ENCODE measurements around the gene RAB40C.
A peak's percentile ranks its signal among the peaks of the same experiment; 100 is the strongest.

The RAB40C gene

DNA sequence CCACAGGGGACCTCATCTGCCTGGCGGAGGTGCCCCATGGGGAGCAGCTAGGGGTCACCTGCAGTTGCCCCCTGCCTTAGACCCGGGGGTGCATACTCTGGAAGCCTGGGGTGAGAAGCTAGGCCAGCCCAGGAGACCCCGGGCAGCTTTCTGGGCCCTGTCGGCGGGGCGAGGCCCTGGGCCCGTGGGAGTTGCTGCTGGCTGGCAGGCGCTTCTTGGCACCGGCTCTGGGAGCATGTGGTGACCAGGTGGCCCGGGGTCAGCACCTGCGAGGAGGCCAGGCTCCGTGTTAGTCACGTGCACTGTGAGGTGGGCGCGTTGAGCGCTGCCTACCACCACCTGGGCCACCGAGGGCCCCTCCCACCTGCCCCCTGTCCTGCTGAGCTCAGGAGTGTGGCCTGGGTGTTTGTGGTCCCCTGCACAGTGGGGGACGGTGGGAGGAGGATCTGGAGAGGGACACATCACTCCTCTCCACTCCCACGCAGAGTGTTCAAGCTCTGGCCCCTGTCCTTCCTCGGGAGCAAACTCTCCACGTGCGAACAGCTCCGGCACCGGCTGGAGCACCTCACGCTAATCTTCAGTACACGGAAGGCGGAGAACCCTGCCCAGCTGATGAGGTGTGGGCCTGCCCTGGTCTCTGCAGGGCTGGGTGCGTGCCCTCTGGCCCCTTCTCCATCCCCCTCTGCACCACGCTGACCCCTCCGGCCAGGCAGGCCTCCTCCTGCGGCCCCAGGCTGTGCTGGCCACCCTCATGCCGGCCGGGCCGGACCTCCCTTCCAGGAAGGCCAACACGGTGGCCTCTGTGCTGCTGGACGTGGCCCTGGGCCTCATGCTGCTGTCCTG, 14.3 kb upstream of the RAB40C start:
- no peak for DNase-seq

DNA sequence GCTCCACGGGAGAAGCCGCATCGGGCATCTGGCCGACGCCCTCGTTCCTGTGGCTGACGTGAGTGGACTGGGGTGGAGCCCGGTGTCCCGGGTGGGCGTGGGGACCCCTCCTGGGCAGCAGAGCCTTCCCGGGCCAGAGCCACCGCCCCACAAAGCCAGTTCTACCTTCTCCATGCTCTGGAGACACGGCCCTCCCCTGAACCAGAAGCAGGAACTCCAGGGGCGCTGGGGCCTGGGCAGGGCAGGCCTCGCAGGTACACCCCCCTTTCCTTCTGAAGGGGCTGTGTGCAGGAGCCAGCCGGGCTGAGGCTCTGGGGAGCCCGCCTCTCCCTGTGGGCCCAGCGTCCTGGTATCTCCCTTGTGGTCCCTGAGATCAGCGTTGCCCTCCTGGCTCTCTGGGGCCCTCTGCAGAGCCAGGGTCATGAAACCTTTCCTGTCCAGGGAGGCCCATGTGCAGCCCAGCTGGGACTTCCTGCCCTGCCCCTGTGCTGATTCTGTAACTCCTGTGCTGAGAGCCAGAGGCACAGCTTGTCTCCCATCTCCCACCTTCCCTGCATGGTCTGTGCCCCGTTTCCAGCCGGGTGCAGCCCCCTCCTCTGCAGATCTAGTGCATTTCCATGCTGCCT, 13.6 kb upstream of the RAB40C start:
- no peak for DNase-seq

DNA sequence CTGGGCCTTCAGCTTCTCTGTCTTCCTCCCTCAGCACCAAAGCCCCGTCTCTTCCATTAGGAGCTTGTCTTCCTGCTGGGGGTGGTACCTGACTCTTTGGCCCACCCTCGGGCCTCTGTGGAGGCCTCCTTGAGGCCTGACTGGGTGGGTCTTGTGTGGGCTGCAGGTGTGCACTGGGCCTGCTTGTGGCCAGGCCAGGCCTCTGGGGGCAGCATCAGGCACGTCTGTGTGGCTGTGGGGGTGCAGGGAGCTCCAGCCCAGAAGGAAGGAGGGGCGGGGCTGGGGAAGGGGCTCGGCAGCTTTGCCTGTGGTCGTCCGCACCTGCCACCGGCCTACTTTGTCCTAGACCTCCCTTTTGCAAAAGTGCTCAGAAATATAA, 13.1 kb upstream of the RAB40C start:
- no peak for DNase-seq

DNA sequence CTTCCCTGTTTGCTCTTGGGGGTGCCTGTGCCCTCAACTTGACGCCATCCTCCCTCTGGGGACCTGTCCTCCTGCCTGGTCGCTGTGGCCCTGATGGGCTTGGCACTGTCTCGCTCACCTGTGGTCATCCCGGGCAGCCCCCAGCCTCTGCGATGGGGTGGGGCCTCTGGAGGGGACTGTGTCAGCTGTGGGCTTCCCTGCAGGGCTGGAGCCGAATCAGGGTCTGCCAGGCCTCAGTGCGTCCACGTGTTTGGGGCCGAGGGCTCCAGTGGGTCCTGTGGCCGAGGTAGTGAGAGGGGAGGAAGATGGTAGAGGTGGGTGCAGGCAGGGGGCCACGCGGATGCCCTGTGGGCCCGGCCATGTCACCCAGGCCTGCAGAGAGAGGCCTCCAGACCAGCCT, 12.1 kb upstream of the RAB40C start:
- no peak for DNase-seq

DNA sequence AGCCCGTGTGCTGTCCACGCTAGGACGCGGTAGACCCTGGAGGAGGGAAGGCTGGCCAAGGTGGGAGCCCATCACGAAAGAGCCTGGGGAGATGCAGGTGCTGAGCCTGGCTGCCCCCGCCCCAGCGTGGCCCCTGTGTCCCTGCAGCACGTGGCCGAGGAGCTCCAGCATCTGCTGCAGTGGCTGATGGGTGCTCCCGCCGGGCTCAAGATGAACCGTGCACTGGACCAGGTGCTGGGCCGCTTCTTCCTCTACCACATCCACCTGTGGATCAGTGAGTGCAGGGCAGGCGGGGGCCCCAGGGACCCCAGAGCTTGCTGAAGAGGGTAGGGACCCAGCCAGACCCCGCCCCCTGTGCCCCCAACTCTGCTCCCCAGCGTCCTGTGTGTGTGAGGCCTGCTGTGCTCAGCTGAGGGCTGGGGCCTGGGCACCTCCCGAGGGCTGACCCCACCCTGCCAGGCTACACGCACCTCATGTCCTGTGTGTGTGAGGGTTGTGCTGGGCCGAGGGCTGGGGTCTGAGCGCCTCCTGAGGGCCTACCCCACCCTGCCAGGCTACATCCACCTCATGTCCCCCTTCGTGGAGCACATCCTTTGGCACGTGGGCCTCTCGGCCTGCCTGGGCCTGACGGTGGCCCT, 11.5 kb upstream of the RAB40C start:
- no peak for DNase-seq

DNA sequence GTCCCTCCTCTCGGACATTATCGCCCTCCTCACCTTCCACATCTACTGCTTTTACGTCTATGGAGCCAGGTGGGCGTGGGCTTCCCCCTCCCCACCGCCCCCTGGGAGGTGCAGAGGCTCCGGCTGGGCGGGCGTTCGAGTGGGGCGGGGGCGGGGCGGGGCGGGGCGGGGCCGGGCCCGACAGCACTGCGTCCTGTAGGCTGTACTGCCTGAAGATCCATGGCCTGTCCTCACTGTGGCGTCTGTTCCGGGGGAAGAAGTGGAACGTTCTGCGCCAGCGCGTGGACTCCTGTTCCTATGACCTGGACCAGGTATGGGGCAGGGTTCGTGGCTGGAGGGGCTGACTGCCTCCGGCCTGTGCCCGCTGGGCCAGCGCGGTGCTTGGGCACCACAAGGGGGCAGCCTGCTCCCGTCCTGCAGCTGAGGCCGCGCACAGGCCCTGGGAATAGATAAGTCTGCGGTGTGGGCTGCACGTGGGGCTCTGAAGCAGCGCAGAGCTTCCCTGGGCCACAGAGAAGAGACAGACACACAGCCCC, 10.9 kb upstream of the RAB40C start:
- DNase-seq = peak in 1 of 2 experiments; percentile 31

DNA sequence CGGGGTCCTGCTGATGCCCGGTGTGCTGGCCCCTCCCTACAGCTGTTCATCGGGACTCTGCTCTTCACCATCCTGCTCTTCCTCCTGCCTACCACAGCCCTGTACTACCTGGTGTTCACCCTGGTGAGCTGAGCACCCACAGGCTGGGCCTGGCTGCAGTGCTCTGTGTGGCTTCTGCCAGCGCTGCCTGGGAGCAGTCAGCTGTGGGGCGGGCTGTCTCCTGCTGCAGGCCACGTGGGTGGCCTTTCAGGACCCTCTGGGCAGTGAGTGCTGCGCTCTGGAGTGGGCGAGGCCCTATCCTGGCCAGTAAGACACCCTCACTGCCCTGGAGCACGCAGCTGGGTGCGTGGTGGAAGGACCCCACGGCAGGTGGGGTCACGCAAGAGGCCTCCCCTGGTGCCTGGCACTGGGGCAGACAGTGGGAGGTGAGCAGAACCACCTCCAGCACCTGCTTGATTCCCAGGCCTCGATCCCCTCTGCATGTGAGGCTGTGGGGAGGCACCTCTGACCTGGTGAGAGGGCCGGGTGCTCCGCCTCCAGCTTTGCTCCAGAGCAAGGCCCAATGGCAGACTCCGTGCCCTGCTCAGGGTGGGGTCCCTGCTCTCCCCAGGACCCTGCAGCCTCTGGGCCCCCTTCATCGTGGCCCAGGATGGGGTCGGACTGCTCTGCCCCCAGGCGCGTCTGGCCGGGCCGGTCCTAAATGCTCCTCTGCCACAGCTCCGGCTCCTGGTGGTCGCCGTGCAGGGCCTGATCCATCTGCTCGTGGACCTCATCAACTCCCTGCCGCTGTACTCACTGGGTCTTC, 9.5 kb upstream of the RAB40C start:
- no peak for DNase-seq

DNA sequence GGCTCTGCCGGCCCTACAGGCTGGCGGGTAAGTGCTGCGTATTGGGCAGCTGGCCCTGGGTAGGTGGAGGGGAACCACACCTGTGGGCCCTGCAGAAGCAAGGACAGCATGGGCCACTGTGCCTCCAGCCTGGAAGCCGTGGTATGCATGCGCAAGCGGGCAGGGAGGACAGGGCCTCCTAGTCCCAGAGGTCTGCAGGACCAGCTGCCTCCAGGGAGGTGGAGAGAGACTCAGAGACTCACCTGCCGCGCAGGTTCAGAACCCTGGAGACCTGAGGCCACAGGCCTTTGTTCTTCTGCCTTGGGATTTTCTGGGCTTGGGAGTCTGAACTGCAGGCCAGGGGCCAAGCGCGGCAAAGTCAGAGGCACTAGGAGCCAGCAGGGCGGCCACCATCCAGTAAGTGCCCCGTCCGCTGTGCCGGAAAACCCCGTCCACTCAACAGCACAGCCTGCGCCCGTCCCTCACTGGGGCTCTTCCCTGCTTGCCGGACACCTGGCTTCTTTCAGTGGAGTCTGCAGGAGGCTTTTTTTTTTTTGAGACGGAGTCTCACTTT, 8.8 kb upstream of the RAB40C start:
- DNase-seq = no peak

DNA sequence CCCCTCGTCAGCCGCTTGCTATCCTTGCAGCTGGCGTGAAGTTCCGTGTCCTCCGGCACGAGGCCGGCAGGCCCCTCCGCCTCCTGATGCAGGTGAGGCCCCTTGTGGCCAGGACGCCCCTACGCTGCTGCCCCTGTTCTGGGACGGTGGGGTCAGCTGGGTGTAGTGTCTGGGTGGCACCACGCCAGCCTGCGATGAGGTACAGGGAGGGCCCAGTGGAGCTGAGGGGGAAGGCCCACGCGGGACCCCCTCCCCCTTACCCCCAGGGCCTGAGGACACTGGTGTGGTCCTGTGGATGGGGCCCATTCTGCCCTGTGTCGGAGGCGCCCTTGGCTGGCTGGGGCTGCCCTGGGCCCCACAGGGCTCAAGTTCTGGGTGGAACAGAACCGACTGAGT, 7.7 kb upstream of the RAB40C start:
- DNase-seq = no peak

DNA sequence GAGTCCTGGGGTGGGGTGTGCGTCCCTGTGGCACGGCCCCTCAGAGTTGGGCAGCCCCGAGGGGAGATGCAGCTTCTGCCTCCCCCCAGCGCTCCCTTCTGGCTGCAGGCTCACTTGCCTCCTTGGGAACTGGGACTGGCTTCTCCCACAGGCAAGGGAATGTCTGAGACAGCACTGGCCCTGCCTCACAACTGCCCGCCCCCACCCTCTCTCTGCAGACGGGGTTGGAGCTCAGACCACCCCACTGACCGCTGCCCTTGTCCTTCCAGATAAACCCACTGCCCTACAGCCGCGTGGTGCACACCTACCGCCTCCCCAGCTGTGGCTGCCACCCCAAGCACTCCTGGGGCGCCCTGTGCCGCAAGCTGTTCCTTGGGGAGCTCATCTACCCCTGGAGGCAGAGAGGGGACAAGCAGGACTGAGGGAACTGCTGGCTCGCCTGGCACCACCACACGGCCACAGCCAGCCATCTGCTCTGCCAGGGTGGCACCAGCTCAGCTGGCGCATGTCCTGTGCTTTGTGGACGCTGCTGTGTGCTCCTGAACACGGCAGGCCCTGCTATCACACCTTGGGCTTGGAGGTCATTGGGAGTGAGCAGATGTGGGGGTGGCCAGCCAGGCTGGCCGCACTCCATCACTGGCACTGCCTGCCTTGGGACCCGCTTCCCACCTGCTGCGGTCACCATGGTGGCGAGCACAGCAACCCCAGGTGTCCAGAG, 7.1 kb upstream of the RAB40C start:
- no peak for DNase-seq

DNA sequence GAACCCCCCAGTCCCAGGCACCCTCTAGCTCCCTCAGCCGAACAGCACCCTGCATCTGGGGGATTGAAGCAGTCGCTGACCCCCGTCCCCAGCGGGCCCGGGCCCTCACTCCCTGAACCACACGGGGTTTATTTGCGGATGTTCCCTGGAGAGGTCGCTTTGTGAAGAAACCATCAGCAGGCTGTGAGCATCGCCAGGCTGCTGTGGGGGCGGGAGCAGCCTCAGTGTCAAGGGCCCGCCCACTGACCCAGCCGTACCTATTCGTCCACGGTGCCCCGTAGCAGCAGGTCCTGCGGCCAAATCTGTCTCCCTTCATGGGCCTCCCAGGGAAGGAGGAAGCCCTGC, 6.4 kb upstream of the RAB40C start:
- no peak for DNase-seq

DNA sequence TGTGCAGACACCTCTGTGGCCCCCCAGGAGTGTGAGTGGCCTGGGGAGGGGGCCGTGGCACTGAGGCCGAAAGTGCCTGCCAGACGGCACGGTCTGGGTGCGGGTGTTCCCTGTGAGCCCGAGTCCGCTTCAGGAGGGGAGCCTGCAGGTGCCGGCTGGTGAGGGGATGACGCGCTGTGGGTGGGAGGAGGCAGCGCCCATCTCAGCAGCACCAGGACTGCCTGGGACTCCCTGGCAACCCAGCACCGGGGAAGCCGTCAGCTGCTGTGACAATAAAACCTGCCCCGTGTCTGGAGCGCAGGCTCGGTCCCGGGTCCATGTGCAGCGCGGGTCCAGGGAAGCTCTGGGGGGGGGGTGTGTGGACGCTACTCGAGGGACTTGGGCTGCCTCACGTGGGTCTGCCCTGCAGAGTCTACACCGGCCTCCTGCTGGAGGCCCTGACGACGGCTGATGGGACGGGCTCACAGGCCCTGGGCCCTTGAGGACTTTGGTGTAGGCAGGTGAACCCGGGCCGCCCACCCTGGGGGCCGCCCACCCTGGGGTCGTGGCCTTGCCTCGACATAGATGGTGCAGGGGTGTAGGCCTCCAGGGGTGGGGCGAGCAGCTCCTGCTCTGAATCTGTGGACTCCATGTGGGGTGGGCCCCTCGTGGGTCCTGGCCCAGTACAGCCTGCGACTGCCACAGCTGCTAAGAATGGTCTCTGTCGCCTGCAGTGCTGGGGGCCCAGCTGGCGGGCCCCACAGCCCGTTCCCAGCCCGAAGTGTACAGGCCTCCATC, 5.9 kb upstream of the RAB40C start:
- no peak for DNase-seq

DNA sequence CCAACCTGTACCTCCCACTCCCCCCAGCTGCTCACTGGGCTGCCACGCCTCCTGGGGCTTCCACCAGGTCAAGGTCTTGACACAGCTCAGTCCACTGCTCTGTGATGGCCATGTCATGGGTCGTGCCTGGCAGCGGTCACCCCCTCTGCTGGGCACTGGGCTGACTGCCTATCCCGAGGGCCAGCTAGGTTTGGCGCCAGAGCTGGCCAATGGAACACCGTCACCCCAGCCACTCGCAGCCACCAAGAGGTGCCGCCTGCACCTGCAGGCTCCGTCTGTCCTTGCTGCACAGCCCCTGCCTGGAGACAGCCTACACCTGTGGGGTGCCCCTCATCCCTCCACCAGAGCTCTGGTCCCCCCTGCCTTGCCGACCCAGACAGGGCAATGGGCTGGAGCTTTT, 4.5 kb upstream of the RAB40C start:
- DNase-seq = no peak

DNA sequence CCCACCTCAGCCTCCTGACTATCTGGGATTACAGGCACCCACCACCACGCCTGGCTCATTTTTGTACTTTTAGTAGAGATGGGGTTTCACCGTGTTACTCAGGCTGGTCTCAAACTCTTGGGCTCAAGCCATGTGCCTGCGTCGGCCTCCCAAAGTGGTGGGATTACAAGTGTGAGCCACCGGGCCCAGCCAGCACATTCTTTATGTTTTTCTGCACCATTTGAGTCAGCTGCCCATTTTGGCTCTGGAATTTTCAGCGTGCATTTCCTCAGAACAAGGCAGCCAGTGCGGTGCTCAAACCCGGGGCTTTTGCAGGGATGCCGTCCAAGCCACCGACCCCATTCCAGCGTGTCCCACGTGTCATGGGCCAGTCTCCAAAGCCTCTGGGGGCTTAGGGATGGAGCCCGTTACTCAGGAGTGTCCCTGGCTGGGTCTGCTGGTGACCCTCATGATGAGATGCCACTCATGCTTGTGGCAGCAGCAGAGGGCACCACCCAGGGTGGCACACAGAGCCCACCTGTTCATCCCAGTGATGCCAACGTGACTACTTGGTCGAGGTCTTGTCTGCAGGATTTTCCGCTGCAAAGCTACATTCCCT, 3.7 kb upstream of the RAB40C start:
- no peak for DNase-seq

DNA sequence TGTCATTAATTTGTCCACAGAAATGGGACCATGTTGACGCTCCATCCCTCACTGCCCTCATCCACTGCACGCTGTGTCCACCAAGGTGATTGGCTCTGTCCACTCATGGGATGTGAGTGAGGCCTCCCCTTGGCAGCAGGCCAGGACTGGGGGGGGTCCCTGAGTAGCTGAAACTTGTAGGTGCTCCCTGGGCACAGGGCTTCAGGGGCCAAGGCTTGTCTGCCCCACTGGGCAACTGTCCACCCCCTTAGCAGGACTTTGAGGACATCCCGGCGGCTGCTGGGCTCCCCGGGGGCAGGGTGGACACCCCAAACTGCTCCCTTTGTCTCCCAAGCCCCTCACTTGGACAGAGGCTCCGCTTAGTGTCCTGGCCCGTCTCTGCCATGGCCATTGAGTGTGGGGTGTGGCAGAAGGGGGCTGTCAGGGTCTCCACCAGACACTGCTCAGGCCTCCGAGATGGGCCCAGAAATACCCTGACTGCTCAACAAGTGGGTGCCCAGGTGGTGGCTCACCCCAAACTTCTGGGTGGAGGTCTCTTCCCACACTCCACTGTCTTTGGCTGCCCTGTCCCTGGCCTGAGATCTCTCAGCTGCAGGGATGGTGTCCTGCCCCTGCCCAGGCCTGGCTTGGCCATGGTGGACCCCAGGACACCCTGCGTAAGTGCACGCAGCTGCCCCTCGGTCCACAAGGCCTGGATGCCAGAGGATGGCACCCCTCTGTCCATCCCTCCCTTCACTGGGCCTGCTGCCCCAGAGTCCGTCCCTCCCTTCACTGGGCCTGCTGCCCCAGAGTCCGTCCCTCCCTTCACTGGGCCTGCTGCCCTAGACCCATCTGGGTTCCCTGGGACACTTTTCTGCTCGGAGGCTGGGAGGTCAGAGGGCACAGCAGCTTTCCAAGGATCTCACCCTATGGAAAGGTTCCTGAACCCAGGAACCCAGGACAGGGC, 2.9 kb upstream of the RAB40C start:
- DNase-seq = no peak

DNA sequence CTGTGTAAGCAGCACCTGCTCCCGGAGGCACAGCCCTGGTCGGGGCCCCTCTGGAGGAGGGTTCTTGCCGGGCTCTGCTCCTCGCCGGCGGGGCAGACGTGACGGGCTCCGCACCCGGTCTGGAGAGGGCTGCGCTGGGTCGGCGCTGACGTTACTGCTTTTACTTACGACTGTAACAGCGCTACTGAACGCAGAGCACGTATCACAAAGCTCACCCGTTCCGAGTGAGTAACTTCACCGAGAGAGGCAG, 1.3 kb upstream of the RAB40C start:
- no peak for DNase-seq

DNA sequence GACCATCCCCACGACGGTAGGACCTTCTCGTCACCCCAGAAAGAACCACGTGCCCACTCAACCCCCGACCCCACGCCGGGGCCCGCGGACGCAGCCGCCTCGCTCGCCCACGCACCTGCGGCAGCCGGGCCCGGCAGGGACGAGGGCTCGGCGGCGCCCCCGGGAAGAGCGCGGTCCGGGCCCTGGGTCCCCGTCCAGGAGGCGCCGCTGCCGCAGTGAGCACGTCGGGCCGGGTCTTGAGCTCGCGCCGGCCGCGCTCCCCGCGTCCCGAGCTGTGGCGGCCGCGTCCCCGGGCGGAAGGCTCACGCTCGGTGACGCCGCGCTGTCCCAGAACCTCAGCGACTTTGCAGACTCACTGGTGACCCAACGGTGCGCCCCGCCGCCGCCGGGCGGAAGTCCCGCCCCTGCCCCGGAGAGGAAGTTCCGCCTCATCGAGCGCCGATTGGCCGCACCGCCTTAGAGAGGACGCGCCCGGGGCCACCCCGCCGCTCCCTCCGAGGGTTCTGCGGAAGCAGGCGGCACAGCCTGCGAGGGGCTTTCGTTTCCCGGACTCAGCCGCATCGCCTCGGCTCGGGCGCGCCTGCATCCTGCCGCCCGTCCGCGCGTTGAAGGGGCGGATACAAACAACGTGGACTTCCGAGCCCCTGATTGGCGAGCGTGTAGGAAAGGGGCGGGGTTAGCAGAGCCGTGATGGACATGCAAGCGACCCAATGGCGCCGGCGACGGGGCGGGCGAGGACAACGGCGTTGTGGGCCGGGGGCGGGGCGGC, 793 bp upstream of the RAB40C start:
- DNase-seq = peak; percentile 83 to 89

DNA sequence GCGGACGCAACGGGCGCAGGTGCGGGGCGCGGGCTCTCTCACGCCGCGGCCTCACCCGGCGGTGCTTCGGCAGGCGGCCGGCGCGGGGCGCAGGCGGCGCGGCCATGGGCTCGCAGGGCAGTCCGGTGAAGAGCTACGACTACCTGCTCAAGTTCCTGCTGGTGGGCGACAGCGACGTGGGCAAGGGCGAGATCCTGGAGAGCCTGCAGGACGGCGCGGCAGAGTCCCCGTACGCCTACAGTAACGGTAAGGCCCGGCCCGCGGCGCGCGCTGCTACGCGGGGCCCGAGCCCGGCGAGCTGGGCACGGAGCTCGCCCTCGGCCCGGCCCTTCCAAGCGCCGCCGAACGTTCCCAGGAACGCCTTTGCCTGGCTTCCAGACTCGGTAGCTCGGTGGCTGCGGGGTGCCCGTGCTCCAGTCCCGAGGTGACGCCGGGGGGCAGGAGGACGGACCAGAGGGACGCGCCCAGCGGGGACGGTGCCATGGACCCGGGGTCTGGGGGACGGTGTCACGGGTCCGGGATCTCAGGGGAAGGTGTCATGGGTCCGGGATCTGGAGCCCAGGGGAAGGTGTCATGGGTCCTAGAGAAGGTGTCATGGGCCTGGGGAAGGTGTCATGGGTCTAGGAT, 435 bp downstream of the RAB40C start:
- DNase-seq = peak in 1 of 2 experiments; percentile 14

DNA sequence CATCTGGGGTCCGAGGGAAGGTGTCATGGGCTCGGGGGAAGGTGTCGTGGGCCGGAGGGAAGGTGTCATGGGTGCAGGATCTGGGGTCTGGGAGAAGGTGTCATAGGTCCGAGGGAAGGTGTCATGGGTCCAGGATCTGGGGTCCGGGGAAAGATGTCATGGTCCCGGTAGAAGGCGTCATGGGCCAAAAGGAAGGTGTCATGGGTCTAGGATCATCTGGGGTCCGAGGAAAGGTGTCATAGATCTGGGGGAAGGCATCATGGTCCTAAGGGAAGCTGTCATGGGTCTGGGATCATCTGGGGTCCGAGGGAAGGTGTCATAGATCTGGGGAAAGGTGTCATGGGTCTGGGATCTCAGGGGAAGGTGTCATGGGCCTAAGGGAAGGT, 942 bp downstream of the RAB40C start:
- no peak for DNase-seq

All from AML-193 (cell line).